Liver (tissue), 3 donors: ENCODE results near the gene SCD5.
"Not testable (repeated sequence)": the region's sequence is repeated elsewhere in the genome, so short reads cannot be mapped to it uniquely, and the experiment has no call there.

Experiments used
- FOXA1 ChIP-seq: IDR thresholded peaks from 2 replicates; pipeline ENCODE4 v1.6.1; 2016; ENCODE audit warnings: antibody characterized with exemption
- GABPA ChIP-seq, 2 donors: IDR thresholded peaks in 1 of 2; conservative IDR thresholded peaks in 1 of 2; 2 replicates each; pipeline ENCODE4 v1.6.1; 2016; ENCODE audit warnings: antibody characterized with exemption in 2 of 2, mild to moderate bottlenecking in 1 of 2, moderate library complexity in 1 of 2
- JUND ChIP-seq, 2 donors: IDR thresholded peaks; 2 replicates each; pipeline ENCODE4 v1.6.1; 2016; ENCODE audit warnings: antibody characterized with exemption in 2 of 2
- MAX ChIP-seq: IDR thresholded peaks from 2 replicates; pipeline ENCODE4 v1.6.1; 2016; ENCODE audit warnings: antibody characterized with exemption
- RAD21 ChIP-seq, 2 donors: IDR thresholded peaks; 2 replicates each; pipeline ENCODE4 v1.6.1; 2016; ENCODE audit warnings: antibody characterized with exemption in 2 of 2, mild to moderate bottlenecking in 2 of 2
- SP1 ChIP-seq: IDR thresholded peaks from 2 replicates; pipeline ENCODE4 v1.6.1; 2018; ENCODE audit warnings: antibody characterized with exemption, mild to moderate bottlenecking
- TAF1 ChIP-seq: conservative IDR thresholded peaks from 2 replicates; pipeline ENCODE4 v1.6.1; 2016; ENCODE audit warnings: antibody characterized with exemption, mild to moderate bottlenecking
- YY1 ChIP-seq: IDR thresholded peaks from 2 replicates; pipeline ENCODE4 v1.6.1; 2016; ENCODE audit warnings: antibody characterized with exemption, mild to moderate bottlenecking
- TF ChIP-seq, protein P1 (sequence below): fragments of 150-350 bp; IDR thresholded peaks from 2 replicates; pipeline ENCODE4 v1.5.1; 2017; ENCODE audit warnings: improper control_type of control experiment, low read depth, low read length; ENCODE audit not compliant: missing input control
- TF ChIP-seq, protein P2 (sequence below): IDR thresholded peaks from 2 replicates; pipeline ENCODE4 v1.6.1; 2016; ENCODE audit warnings: antibody characterized with exemption, mild to moderate bottlenecking
- donor health status: healthy.
- donor health status: healthy.

DNA sequence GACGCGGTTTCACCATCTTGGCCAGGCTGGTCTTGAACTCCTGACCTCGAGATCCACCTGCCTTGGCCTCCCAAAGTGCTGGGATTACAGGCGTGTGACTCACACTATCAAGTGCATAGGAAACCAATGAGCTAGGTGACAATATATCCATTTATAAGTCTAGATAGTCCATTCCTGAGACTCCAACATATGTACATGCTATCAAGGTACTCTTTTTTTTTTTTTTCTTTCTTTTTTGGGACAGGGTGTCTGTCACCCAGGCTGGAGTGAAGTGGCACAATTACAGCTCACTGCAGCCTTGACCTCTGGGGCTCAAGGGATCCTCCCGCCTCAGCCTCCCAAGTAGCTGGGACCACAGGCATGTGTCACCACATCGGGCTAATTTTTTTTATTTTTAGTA, 18.3 kb upstream of the SCD5 start:
- TF ChIP-seq, protein P1, sequence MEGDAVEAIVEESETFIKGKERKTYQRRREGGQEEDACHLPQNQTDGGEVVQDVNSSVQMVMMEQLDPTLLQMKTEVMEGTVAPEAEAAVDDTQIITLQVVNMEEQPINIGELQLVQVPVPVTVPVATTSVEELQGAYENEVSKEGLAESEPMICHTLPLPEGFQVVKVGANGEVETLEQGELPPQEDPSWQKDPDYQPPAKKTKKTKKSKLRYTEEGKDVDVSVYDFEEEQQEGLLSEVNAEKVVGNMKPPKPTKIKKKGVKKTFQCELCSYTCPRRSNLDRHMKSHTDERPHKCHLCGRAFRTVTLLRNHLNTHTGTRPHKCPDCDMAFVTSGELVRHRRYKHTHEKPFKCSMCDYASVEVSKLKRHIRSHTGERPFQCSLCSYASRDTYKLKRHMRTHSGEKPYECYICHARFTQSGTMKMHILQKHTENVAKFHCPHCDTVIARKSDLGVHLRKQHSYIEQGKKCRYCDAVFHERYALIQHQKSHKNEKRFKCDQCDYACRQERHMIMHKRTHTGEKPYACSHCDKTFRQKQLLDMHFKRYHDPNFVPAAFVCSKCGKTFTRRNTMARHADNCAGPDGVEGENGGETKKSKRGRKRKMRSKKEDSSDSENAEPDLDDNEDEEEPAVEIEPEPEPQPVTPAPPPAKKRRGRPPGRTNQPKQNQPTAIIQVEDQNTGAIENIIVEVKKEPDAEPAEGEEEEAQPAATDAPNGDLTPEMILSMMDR: not testable (repeated sequence)
- not testable (repeated sequence) for TF ChIP-seq RAD21 (IDR thresholded peaks at IDR 0.05); TAF1; YY1; MAX; FOXA1; SP1; GABPA (IDR thresholded peaks at IDR 0.05 in 1 of 2, conservative IDR thresholded peaks at IDR 0.05 in 1 of 2); JUND (IDR thresholded peaks at IDR 0.05)
- TF ChIP-seq, protein P2, sequence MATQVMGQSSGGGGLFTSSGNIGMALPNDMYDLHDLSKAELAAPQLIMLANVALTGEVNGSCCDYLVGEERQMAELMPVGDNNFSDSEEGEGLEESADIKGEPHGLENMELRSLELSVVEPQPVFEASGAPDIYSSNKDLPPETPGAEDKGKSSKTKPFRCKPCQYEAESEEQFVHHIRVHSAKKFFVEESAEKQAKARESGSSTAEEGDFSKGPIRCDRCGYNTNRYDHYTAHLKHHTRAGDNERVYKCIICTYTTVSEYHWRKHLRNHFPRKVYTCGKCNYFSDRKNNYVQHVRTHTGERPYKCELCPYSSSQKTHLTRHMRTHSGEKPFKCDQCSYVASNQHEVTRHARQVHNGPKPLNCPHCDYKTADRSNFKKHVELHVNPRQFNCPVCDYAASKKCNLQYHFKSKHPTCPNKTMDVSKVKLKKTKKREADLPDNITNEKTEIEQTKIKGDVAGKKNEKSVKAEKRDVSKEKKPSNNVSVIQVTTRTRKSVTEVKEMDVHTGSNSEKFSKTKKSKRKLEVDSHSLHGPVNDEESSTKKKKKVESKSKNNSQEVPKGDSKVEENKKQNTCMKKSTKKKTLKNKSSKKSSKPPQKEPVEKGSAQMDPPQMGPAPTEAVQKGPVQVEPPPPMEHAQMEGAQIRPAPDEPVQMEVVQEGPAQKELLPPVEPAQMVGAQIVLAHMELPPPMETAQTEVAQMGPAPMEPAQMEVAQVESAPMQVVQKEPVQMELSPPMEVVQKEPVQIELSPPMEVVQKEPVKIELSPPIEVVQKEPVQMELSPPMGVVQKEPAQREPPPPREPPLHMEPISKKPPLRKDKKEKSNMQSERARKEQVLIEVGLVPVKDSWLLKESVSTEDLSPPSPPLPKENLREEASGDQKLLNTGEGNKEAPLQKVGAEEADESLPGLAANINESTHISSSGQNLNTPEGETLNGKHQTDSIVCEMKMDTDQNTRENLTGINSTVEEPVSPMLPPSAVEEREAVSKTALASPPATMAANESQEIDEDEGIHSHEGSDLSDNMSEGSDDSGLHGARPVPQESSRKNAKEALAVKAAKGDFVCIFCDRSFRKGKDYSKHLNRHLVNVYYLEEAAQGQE: not testable (repeated sequence)
